HL-60/S4 treated with phorbol 12-myristate 13-acetate at 8.2 ng/mL for 4 days and 3 days (cell line): ENCODE results near the gene CEBPB.

ENCODE experiments used
- in situ Hi-C: fragments of 300-500 bp; cut with MboI; formaldehyde crosslinking; loops from 2 replicates; pipeline ENCODE4 v1.15.0; 2022; ENCODE audit warnings: low sequenced_read_pairs

CEBPB gene

GRCh38 chr20:50210066-50210619, 19.5 kb downstream of the CEBPB start:
- in situ Hi-C loops: no loop called here

DNA sequence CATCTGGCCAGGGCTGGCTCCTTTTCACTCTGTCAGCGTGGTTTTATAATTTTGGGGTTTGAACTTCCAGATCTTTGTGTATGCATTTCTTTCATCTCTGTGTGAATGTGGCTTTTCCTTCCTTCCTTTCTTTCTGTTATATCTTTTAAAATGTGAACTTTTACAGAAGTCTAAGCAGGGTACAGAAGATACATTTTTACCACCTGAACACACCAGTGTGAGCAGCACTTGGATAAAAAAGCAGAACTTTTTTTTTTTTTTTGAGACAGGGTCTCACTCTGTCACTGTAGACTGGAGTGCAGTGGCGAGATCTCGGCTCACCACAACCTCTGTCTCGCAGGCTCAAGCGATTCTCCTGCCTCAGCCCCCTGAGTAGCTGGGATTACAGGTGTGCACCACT, 20.5 kb downstream of the CEBPB start:
- in situ Hi-C loops: no loop called here

DNA sequence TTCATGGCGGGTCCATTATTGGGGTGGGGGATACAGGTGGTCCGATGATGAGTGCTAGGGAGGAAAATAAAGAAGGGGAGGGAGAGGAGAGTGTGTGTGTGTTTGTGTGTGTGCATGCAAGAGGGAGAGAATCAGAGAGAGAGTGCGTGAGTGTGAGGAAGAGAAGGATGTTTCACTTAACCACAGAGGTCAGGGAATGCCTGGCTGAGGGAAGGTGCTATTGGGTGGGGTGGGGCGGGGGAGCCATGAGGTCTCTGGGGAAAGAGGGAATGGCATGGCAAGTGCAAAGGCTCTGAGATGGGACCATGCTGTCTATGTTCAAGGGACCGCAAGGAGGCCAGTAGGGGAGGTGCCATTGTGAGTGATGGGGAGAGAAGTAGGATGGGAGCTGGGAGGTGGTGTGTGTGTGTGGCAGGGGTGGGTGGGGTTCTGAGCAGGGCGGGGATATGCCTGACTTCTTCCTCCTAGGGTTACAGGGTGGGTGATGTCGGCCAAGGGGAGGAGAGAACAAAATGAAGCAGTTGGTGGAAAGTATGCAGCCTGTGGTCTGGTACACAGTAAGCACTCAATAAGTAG, 23.0 kb downstream of the CEBPB start:
- in situ Hi-C loops: no loop called here

GRCh38 chr20:50214226-50215024, 23.8 kb downstream of the CEBPB start:
- in situ Hi-C loops: no loop called here

DNA sequence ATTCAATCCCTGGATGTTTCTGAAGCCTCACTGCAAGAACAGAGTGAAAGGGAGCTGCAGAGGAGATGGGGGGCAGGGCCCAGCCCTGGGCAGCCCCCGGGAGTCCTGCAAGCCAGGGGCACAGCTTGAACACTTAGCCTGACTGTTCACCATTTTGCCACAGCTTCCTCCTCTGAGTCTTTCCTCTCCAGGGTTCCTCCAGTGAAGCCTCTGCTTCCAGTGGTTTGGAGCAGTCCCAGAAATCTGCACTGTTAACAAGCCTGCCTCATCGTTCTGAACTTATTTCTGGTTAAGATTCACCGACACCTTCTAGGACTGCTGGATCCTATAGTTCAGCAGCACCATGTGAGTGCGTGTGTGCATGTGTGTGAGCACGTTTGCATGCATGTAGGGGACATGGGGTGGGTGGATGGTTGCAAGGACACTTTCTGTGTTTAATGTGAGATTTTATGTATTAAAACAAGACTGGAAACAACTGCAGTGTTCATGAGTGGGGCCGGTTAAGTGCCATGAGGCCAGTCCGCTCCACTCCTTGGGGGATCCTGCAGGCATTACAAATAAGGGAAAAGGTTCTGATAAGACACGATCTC, 24.6 kb downstream of the CEBPB start:
- in situ Hi-C loops: no loop called here

GRCh38 chr20:50215926-50216325, 25.3 kb downstream of the CEBPB start:
- in situ Hi-C loops: no loop called here

- in situ Hi-C loops: no loop called here
Measured at GRCh38 chr20:50216543-50217206, 26.0 kb downstream of the CEBPB start.

DNA sequence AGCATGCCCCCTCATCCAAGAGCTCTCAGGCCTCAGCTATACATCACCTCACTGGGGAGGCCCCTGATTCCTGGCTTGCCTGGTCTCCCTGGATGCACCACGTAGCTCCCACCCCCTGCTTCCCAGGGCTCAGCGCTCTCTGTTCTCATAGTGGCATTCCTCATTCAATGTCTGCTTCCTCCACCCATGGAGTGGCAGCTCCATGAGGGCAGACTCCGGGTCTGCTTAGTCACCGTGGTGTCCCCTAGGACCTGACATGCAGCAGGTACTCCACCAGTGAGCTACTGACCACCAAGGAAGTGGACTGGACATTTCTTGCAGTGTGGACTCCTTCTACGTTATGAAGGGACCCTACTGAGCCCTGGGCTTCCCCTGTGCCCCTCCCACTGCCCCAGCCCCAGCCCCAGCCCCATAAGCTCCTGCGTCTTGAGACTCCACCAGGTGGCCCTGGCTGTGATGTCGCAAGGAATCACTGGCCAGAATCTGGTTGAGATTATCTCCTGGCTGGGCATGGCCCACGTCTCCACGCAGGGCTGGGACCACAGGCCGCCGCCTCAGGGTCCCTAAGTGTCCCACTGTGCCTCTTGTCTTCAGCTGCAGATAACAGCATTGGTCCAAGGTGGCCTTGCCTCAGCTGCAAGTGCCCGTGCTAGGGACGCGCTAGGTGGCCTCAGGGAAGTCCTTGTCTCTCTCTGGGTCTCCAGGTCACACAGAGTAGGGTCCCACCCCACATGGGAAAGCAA, 26.7 kb downstream of the CEBPB start:
- in situ Hi-C loops: no loop called here

- in situ Hi-C loops: no loop called here
Measured at GRCh38 chr20:50218987-50219435, 28.4 kb downstream of the CEBPB start.

DNA sequence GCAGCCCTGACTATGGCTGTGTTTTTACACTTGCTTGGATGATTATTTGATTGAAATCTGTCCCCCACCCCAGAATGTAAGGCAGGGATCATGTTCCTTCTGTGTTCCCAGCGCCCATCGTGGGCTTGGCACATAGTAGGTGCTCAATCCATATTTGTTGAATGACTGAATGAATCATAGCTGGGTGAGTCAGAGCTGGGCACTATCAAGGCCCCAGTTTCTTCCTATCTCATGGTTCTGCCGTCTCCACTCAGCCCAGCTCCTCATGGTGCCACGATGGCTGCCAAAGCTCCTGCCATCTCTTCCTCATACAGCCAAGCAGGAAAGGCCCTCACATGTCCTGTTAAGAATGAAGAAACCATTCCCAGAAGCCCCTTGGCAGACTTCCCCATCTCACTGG, 29.0 kb downstream of the CEBPB start:
- in situ Hi-C loops: no loop called here

DNA sequence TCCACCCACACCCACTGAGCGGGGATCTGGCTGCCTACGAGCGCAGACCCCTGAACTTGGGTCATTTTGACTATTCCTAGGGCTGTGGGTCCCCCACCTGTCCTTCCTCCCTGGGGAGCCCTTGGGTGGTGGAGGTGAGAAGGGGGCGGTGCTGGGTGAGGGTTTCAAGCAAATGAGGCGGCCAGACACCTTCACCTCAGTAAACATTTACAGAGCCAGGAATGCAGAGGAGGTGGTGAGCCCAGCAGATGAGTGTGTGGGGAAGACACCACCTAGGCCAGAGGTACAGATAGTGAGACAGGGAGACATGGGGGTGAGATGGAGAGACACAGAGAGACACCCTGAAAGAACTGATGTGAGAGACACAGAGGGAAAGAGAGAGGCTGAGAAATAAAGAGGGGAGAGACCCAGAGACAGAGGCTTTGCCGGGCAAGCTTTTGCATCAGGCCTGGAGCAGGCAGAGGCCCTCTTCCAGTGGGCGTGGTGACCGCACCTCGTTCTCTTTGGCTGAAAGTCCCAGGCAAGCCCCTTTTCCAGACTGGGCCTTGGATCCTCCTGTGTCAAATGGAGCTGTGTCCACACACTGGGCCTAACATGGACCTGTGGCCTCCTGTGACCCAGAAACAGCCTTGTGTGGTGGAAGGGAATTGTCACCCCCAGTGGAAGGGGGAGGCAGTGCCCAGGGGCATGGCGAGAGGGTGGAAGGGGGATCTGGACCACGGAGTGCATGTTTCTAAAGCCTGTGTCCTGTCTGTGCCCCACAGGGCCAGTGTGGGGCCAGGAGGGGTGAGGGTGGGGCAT, 29.7 kb downstream of the CEBPB start:
- in situ Hi-C loops: no loop called here

GRCh38 chr20:50220894-50221365, 30.3 kb downstream of the CEBPB start:
- in situ Hi-C loops: no loop called here

DNA sequence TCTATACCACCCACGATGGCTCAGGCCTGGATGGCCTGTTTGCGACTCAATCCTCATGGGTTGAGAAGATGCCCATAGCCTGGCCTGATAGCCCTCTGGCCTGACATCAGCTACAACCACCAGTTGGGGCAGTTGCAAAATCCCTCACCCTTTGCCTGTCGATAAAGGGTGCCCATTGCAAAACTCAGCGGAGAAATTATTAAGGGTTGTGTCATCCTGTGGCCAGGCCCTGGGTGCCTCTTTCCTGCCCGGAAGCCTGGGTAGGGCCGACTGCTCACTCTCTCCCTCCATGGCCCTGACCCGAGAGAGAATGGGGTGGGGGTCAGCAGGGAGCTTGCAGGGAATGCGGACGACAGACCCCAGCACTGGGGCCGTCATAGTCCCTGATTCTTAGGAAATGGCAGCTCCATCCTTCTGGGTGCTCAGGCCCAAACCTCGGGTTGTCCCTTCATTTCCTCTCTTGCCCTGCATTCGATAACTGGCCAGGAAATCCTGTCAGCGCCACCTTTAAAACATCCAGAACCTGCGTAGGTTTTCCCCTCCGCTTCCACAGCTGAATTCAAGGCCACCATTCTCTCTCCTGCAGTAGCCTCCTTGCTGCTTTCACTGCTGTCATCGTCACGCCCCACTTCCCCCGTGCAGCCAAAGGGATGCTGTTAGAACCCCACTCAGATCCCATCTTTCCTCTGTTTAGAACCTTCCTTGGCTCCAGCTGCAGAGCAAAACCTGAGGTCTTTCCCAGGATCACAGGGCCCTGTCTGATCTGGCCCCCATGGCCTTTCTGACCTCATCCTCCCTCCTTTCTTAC, 31.1 kb downstream of the CEBPB start:
- in situ Hi-C loops: no loop called here

DNA sequence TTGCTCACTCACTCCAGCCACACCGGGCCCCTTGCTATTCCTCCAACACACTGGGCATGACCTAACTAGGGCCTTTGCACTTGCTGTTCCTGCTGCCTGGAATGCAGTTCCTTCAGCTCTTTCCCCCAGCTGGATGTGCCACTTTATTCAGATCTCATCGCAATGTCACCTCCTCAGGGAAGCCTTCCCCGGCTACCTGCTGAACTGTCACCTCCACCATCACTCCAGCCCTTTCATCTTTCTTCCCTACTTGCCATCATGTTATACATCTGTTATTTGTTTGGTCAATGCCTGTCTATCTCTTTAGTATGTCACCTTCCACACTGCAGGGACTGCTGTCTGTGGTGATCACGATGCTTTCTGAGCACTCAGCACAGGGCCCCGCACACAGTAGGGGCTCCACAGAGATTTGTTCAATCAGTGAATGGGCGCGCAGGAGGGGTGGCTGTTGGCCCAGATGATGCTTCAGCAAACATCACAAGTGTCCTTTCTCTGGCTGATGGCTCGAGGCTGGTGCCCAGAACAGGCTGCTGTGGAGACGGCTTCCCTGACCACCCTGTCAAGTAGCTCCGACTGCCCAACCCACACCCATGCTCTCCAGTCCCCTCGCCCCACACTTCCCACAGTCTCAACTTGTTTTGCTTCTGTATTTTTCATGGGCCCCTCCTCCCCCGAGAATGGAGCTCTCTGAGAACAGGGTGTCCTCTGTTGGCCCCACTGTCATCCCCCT, 31.8 kb downstream of the CEBPB start:
- in situ Hi-C loops: no loop called here

DNA sequence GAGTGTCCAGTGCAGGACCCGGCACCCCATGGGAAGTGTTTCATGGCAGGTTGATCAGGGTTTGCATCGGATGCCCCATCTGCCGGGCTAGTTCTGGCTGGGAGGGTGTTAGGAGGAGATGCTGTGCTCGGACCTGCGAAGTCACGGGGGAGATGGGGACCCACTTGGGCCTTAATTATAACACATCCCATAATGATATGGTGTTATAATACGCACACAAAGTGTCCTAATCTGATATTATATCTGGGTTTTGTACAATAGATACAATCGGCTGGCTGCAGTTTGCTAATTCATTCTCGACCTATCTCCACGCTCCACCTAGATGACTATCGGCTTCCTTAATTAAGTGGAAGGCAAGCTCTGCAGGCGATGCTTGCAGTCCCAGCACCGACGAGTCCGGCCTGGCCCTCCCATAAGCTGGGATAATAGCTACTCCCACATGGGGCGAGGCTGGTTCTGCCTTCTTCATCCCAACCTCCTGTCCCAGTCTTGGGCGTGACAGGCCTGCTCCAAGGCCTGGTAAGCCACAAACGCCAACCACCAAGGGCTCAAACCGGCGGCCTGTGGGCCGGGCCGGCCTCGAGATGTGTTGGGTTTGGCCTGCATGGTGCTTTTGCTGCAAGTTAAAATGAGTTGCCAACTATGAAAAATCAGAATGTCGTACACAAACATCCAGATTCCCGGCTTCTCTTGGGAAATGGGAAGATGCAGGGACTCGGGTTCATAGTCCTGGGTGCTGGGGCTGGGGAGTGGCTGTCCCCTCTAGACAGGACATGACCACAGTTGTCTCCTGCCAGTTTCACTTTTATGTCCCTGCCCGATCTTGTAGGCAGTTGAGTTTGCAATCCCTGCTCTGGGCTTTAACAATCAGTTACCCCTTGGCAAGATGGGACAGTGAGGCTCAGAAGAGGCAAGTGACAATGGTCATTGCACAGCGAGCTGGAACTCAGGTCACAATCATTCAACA, 32.7 kb downstream of the CEBPB start:
- in situ Hi-C loops: no loop called here

DNA sequence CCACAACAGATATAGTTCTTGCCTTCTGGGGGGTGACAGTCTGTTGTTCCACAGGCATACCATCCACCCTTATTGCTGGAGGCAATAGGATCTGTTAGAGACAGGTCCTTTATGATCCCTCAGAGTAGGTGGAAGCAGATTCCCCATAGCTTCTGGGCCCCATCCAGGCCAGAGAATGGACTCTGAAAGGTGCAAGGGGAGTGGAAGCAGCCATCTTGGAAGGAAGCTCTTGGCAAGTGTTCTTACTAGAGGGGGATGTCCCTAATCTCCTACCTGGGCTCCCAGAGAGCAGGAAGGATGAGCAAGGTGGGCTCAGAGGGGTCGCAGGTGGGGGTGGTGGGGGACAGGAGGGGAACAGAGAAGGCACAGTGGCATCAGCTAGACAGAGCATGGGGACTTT, 33.4 kb downstream of the CEBPB start:
- in situ Hi-C loops: no loop called here
